ENCODE results near the gene CACNA2D1.

The CACNA2D1 gene

GRCh38 chr7:81929386-81929785, 514.2 kb downstream of the CACNA2D1 start:
- no peak for DNase-seq

- DNase-seq, result no peak
These were observed 517.4 kb downstream of the CACNA2D1 start for GRCh38 chr7:81926154-81926553.

- no peak for DNase-seq
These were observed 518.0 kb downstream of the CACNA2D1 start for GRCh38 chr7:81925530-81925929.

GRCh38 chr7:81924494-81924893, 519.1 kb downstream of the CACNA2D1 start:
- DNase-seq, result no peak

GRCh38 chr7:81919494-81919893, 524.1 kb downstream of the CACNA2D1 start:
- no peak for DNase-seq

GRCh38 chr7:81908220-81908619, 535.4 kb downstream of the CACNA2D1 start:
- DNase-seq, result no peak

- DNase-seq, result no peak
These were observed 540.5 kb downstream of the CACNA2D1 start for GRCh38 chr7:81903115-81903514.

- no peak for DNase-seq
These were observed 541.0 kb downstream of the CACNA2D1 start for GRCh38 chr7:81902536-81902935.
